Esophagus muscularis mucosa (tissue), 4 donors: ENCODE results near the gene SKP1. TPM values are rescaled to one million over a fixed set of nuclear protein-coding genes. Genes with fewer than 3 reads are reported as not detected.

Experiments used
- DNase-seq: peaks from one replicate; pipeline ENCODE4 v3.0.0-alpha.2; 2017; ENCODE audit errors: extremely low spot score
- H3K27ac ChIP-seq, 4 donors: fragments of 200-600 bp; sonication (generic); replicated peaks in 1 of 4; 1 replicate in 3 of 4; 2 replicates in 1 of 4; pipeline ENCODE4 v1.5.1; 2016 to 2019; ENCODE audit warnings: mild to moderate bottlenecking in 1 of 4
- H3K27me3 ChIP-seq, 4 donors: fragments of 200-600 bp; sonication (generic); one replicate each; pipeline versions ENCODE4 v1.5.1 to v1.6.0; 2016 to 2019
- H3K36me3 ChIP-seq, 4 donors: fragments of 200-600 bp; sonication (generic); one replicate each; pipeline ENCODE4 v1.5.1; 2016 to 2019
- H3K4me1 ChIP-seq, 4 donors: fragments of 200-600 bp; sonication (generic); one replicate each; pipeline ENCODE4 v1.5.1; 2016 to 2019
- H3K4me3 ChIP-seq, 4 donors: fragments of 200-600 bp; sonication (generic); 1 replicate in 2 of 4; 2 replicates in 2 of 4; pipeline ENCODE4 v1.5.1; 2016 to 2019; ENCODE audit warnings: mild to moderate bottlenecking in 4 of 4, moderate library complexity in 1 of 4
- H3K9me3 ChIP-seq, 4 donors: fragments of 200-600 bp; sonication (generic); 1 replicate in 3 of 4; 2 replicates in 1 of 4; pipeline ENCODE4 v1.5.1; 2016 to 2019
- EP300 ChIP-seq: sonication (generic); formaldehyde crosslinking; IDR thresholded peaks from one replicate; pipeline ENCODE4 v1.6.1; 2017; ENCODE audit warnings: antibody characterized with exemption
- POLR2A ChIP-seq: fragments of 450-650 bp; IDR thresholded peaks from one replicate; pipeline ENCODE4 v1.6.1; 2017; ENCODE audit warnings: antibody characterized with exemption, moderate library complexity, mild to moderate bottlenecking, low read depth
- POLR2AphosphoS5 ChIP-seq, 2 donors: sonication (generic); formaldehyde crosslinking; IDR thresholded peaks; one replicate each; pipeline ENCODE4 v1.6.1; 2017; ENCODE audit warnings: antibody characterized with exemption in 2 of 2
- WGBS: methylation state at CpG from one replicate; pipeline ENCODE4 v1.1.5; 2018; 5-methylcytosine and 5-hydroxymethylcytosine counted together
- intact Hi-C: fragments of 100-400 bp; cut with DNase I; formaldehyde crosslinking; loops from one replicate; pipeline ENCODE4 v1.15.1; 2023
- total RNA-seq, 4 donors: library from RNA; depleted of rRNA; stranded (reverse); fragments of >200 nt; gene quantifications; one replicate each; pipeline versions ENCODE4 v1.1.0 to v1.2.1, GENCODE V29; 2016
- TF ChIP-seq, protein P1 (sequence below), 3 experiments: fragments of 200-600 bp in 2 of 3; fragments of 450-650 bp in 1 of 3; sonication (generic) in 2 of 3; IDR thresholded peaks; one replicate each; pipeline ENCODE4 v1.5.1; 2017 to 2019; ENCODE audit warnings: antibody characterized with exemption in 3 of 3, mild to moderate bottlenecking in 2 of 3, moderate library complexity in 1 of 3

SKP1 gene
- total RNA-seq, 4 donors from 2014 or later: 170 to 345 (median 322) TPM

DNA sequence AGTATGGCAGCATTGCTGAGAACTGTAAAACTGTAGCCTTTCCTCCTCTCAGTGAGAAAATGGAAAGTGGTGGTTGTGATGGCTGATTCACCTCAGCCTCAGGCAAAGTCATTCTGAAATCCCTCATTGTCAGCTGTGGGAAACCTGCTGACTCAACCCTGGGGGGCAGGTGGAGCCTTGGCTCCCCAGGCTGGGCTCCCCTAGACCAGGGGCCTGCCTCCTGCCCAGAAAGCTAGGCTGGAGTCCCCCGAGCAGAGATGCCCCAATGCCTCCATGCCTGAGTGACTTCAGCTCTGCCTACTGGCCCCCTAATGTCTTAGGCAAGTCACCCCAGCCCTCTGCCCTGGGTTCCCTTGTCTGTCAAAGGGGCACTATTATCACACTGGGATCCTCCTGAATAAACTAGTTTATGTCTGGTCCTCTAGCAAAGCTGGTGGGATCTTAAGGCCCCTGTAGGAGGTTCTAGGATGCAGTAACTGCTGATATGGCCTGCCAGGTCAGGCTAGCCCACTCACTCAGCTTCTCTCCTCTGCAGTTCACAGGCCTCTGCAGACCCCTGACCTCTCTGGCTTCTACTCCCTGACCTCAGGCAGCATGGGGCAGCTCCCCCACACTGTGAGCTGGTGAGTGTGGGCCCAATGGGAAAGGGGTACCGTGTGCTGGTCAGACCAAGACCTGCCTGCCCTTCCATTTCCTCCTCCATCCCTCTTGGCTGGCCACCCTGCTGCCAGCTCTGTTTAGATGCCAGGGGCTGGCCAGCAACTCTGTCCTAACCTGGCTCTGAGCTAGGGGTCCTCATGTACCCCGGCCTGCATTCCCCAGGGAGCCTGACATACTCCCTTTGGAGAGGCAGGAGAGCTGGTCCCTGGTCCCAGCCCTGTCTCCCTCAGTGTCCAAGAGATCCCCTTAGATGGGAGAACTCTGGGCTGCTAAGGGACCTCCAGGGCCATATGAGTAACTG lies 38.1 kb downstream of the SKP1 start:
- Histone ChIP-seq H3K4me3 (no peak overlapping the region), H3K27ac (no peak overlapping the region), H3K4me1 (peaks cover 6 to 29% (median 21%) of the 10 kb centered on the region in 4 donors), H3K36me3 (peaks cover 12 to 83% (median 74%) of the 10 kb centered on the region in 4 donors), H3K9me3 (no peaks in the 10 kb centered on the region), H3K27me3 (no peaks in the 10 kb centered on the region)
- peak; percentile 77 for DNase-seq
- intact Hi-C loops: no loop called here
- TF ChIP-seq POLR2AphosphoS5 (IDR thresholded peaks at IDR 0.05) (no peak), EP300 (no peak), POLR2A (no peak)
- TF ChIP-seq, protein P1, sequence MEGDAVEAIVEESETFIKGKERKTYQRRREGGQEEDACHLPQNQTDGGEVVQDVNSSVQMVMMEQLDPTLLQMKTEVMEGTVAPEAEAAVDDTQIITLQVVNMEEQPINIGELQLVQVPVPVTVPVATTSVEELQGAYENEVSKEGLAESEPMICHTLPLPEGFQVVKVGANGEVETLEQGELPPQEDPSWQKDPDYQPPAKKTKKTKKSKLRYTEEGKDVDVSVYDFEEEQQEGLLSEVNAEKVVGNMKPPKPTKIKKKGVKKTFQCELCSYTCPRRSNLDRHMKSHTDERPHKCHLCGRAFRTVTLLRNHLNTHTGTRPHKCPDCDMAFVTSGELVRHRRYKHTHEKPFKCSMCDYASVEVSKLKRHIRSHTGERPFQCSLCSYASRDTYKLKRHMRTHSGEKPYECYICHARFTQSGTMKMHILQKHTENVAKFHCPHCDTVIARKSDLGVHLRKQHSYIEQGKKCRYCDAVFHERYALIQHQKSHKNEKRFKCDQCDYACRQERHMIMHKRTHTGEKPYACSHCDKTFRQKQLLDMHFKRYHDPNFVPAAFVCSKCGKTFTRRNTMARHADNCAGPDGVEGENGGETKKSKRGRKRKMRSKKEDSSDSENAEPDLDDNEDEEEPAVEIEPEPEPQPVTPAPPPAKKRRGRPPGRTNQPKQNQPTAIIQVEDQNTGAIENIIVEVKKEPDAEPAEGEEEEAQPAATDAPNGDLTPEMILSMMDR (IDR thresholded peaks at IDR 0.05): no peak
- 100% methylated on average over 2 of the region's 3 CpGs for WGBS

- Histone ChIP-seq H3K4me1 (peaks cover 6 to 29% (median 21%) of the 10 kb centered on the region in 4 donors), H3K4me3 (no peak overlapping the region), H3K27me3 (no peaks in the 10 kb centered on the region), H3K9me3 (no peaks in the 10 kb centered on the region), H3K36me3 (peaks cover 6 to 76% (median 64%) of the 10 kb centered on the region in 4 donors), H3K27ac (no peak overlapping the region)
- TF ChIP-seq, protein P1 (IDR thresholded peaks at IDR 0.05): no peak
- TF ChIP-seq POLR2A (no peak), POLR2AphosphoS5 (IDR thresholded peaks at IDR 0.05) (no peak), EP300 (no peak)
- WGBS: 92% methylated on average over 7 of the region's 7 CpGs
- peak; percentile 88 for DNase-seq
- intact Hi-C loops: no loop called here
Measured at GRCh38 chr5:134136771-134137170, 40.0 kb downstream of the SKP1 start.

- DNase-seq: no peak
- no peak for TF ChIP-seq EP300
- TF ChIP-seq POLR2AphosphoS5 (IDR thresholded peaks at IDR 0.05): no peak
- TF ChIP-seq, protein P1 (IDR thresholded peaks at IDR 0.05): no peak
- intact Hi-C loops: no loop called here
- no peak overlapping the region for H3K27ac ChIP-seq
- H3K4me3 ChIP-seq: no peak overlapping the region
- no peaks in the 10 kb centered on the region for H3K27me3 ChIP-seq
- no peaks in the 10 kb centered on the region for H3K9me3 ChIP-seq
- H3K4me1 ChIP-seq: peaks cover 6 to 25% (median 20%) of the 10 kb centered on the region in 4 donors
- WGBS: 83% methylated on average over 2 of the region's 2 CpGs
- H3K36me3 ChIP-seq: peaks cover 6 to 76% (median 63%) of the 10 kb centered on the region in 4 donors
Measured at GRCh38 chr5:134136221-134136631, 40.5 kb downstream of the SKP1 start.

DNA sequence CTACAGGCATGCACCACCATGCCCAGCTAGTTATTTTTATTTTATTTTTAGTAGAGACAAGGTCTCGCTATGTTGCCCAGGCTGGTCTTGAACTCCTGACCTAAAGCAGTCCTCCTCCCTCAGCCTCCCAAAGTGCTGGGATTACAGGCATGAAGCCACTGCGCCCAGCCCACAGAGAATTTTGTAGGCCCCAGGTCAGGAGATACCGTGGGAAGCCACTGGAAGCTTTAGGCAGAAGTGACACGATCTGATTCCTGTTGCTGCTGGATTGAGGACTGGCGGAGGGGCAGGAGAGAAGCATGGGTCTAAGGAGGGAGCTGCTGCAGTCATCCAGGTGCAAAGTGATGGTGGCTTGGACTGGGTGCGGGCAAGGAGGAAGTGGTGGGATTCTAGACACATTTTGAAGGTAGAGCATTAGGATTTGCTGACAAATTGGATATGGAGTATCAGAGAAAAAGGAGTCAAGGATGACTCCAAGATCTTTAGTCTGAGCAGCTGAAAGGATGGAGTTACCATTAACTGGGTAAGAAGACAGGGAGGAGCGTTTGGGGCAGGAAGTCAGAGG lies 41.6 kb downstream of the SKP1 start:
- H3K4me3 ChIP-seq: no peak overlapping the region
- no peaks in the 10 kb centered on the region for H3K9me3 ChIP-seq
- WGBS: 95% methylated on average over 7 of the region's 7 CpGs
- peaks cover 0 to 14% (median 11%) of the 10 kb centered on the region in 4 donors for H3K4me1 ChIP-seq
- H3K27me3 ChIP-seq: no peaks in the 10 kb centered on the region
- H3K27ac ChIP-seq: no peak overlapping the region
- TF ChIP-seq EP300: no peak
- no peak for TF ChIP-seq POLR2A
- TF ChIP-seq POLR2AphosphoS5 (IDR thresholded peaks at IDR 0.05): no peak
- TF ChIP-seq, protein P1 (IDR thresholded peaks at IDR 0.05): no peak
- intact Hi-C loops: no loop called here
- no peak for DNase-seq
- H3K36me3 ChIP-seq: peaks cover 6 to 78% (median 63%) of the 10 kb centered on the region in 4 donors
